ENCODE measurements around the gene TBC1D8. TPM values are rescaled to one million over a fixed set of nuclear protein-coding genes. Genes with fewer than 3 reads are reported as not detected.

Gene TBC1D8
- total and polyA plus RNA-seq, 3 donors from 2014 or later: 62.2 to 125 (median 90.1) TPM

DNA sequence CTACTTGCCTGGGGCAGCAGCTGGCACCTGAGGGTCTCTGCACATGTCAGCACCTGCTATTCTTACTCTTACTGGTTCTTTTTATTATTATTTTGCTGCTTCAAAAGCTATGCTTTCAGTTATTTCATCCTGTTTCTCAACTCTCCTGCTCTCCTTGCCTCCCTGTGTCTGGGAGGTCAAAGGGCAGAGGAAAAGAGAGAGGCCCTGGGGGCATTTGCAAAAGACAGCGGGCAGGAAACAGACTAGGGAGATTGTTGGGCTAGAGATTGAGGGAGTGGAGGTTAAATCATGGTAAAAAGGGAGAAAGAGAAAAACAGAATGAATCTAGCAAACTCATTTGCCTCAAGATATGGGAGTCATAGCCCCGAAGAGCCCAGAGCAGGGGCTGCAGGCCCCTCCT lies 170.2 kb downstream of the TBC1D8 start:
- Histone ChIP-seq H3K9me3 (no peaks in the 10 kb centered on the region), H3K27me3 (no peaks in the 10 kb centered on the region), H3K4me1 (peaks cover 6% of the 10 kb centered on the region), H3K36me3 (ENCODE audit: low read depth, missing control alignments) (no peaks in the 10 kb centered on the region), H3K27ac (no peak overlapping the region), H3K4me3 (no peak overlapping the region)
- no peak for TF ChIP-seq POLR2A (IDR thresholded peaks at IDR 0.05)
- no peak for TF ChIP-seq CTCF (IDR thresholded peaks at IDR 0.05)
- DNase-seq: no peak
- intact Hi-C loops (cut with DNase I; ENCODE audit: low total_unique reads): loop anchor here (5.0 to 10.0 kb wide), 2 partner anchors 246 to 374 kb away; no protein-coding TSS in a partner anchor
- 88 to 90% methylated on average over 2 of the region's 2 CpGs for WGBS, 2 donors

DNA sequence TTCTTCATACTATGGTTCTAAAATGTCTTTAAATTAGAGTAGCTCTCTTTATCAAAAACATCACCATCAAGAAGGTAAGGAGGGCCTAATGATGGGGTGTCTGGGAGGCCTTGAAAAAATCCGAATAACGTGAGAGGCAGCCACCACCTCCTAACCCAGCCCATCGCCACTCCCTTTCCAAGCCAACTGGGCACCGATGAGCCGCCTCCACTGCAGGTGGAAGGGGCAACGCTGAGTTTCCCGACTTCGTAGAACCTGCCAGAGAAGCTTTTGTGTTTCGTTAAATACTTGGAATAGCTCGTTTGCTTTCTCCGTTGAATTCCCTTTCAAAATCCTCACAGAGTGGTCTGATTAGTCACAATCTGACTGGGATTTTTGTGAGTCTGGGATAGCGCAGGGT lies 171.1 kb downstream of the TBC1D8 start:
- 91 to 93% methylated on average over 12 of the region's 12 CpGs for WGBS, 2 donors
- no peak overlapping the region for H3K4me3 ChIP-seq
- H3K4me1 ChIP-seq: peaks cover 6% of the 10 kb centered on the region
- TF ChIP-seq CTCF (IDR thresholded peaks at IDR 0.05) (no peak), POLR2A (IDR thresholded peaks at IDR 0.05) (no peak)
- H3K27me3 ChIP-seq: no peaks in the 10 kb centered on the region
- DNase-seq: no peak
- intact Hi-C loops (cut with DNase I; ENCODE audit: low total_unique reads): loop anchor here (5.0 to 10.0 kb wide), 2 partner anchors 245 to 373 kb away; no protein-coding TSS in a partner anchor
- H3K36me3 ChIP-seq (ENCODE audit: low read depth, missing control alignments): no peaks in the 10 kb centered on the region
- H3K9me3 ChIP-seq: no peaks in the 10 kb centered on the region
- H3K27ac ChIP-seq: no peak overlapping the region

GRCh38 chr2:100978582-100979191 lies 172.5 kb downstream of the TBC1D8 start:
- Histone ChIP-seq H3K9me3 (no peaks in the 10 kb centered on the region), H3K27ac (no peak overlapping the region), H3K4me1 (peaks cover 6% of the 10 kb centered on the region), H3K27me3 (no peaks in the 10 kb centered on the region), H3K4me3 (no peak overlapping the region), H3K36me3 (ENCODE audit: low read depth, missing control alignments) (no peaks in the 10 kb centered on the region)
- intact Hi-C loops (cut with DNase I; ENCODE audit: low total_unique reads): no loop called here
- 84 to 85% methylated on average over 16 of the region's 16 CpGs for WGBS, 2 donors
- no peak for DNase-seq
- no peak for TF ChIP-seq POLR2A (IDR thresholded peaks at IDR 0.05)

GRCh38 chr2:100977511-100977910 lies 173.7 kb downstream of the TBC1D8 start:
- DNase-seq: no peak
- Histone ChIP-seq H3K27me3 (no peaks in the 10 kb centered on the region), H3K9me3 (no peaks in the 10 kb centered on the region), H3K27ac (no peak overlapping the region), H3K4me1 (no peaks in the 10 kb centered on the region), H3K4me3 (no peak overlapping the region), H3K36me3 (ENCODE audit: low read depth, missing control alignments) (no peaks in the 10 kb centered on the region)
- WGBS, 2 donors: 90 to 94% methylated on average over 12 of the region's 12 CpGs
- TF ChIP-seq CTCF (IDR thresholded peaks at IDR 0.05): no peak
- intact Hi-C loops (cut with DNase I; ENCODE audit: low total_unique reads): no loop called here

GRCh38 chr2:100976645-100977391 lies 174.4 kb downstream of the TBC1D8 start:
- intact Hi-C loops (cut with DNase I; ENCODE audit: low total_unique reads): no loop called here
- 83 to 87% methylated on average over 19 of the region's 19 CpGs for WGBS, 2 donors
- Histone ChIP-seq H3K36me3 (ENCODE audit: low read depth, missing control alignments) (no peaks in the 10 kb centered on the region), H3K9me3 (no peaks in the 10 kb centered on the region), H3K27me3 (no peaks in the 10 kb centered on the region), H3K27ac (no peak overlapping the region), H3K4me3 (no peak overlapping the region), H3K4me1 (no peaks in the 10 kb centered on the region)
- TF ChIP-seq CTCF (IDR thresholded peaks at IDR 0.05) (no peak), POLR2A (IDR thresholded peaks at IDR 0.05) (no peak)
- DNase-seq: no peak

All from testis (tissue), 3 donors.